ENCODE measurements around the gene BRPF3.

BRPF3 gene

GRCh38 chr6:36249536-36249935 is 53.0 kb downstream of the BRPF3 start:
- H4K8ac ChIP-seq (ENCODE audit: low read depth, low read length), result no peak overlapping the region
- H3K4ac ChIP-seq (ENCODE audit: low read depth, low read length), result no peak overlapping the region
- H2BK15ac ChIP-seq (replicated peaks; ENCODE audit: low read depth), result no peak overlapping the region
- H2BK120ac ChIP-seq (ENCODE audit: low read depth, low read length), result no peak overlapping the region
- no CpG with 5 or more reads among the region's 5 CpGs for WGBS (ENCODE audit: extremely low coverage, insufficient coverage, low lambda C conversion rate)
- H4K5ac ChIP-seq (ENCODE audit: low read length), result no peak overlapping the region
- H3K4me2 ChIP-seq (ENCODE audit: low read length), result no peak overlapping the region
- H3K79me2 ChIP-seq (ENCODE audit: control insufficient read depth, insufficient read depth, low read length), result no peaks in the 10 kb centered on the region
- no peak overlapping the region for H3K18ac ChIP-seq (ENCODE audit: low read length)
- no peak overlapping the region for H3K4me3 ChIP-seq (ENCODE audit: low read length)
- H3K27me3 ChIP-seq (ENCODE audit: insufficient read depth, low read length, poor library complexity), result no peaks in the 10 kb centered on the region
- H2AK5ac ChIP-seq (ENCODE audit: low read length), result no peak overlapping the region
- H3K36me3 ChIP-seq (ENCODE audit: control insufficient read depth, insufficient read depth, low read length), result no peaks in the 10 kb centered on the region
- H3K4me1 ChIP-seq (ENCODE audit: control insufficient read depth, low read depth, low read length), result peaks cover 4% of the 10 kb centered on the region
- DNase-seq, result no peak
- H2BK5ac ChIP-seq (ENCODE audit: low read length), result no peak overlapping the region
- no peak overlapping the region for H3K9ac ChIP-seq (ENCODE audit: low read length)
- H3K56ac ChIP-seq (ENCODE audit: low read length), result no peak overlapping the region
- H3K27ac ChIP-seq (ENCODE audit: low read depth, low read length), result no peak overlapping the region
- H3K79me1 ChIP-seq (ENCODE audit: low read length), result no peaks in the 10 kb centered on the region
- no peak overlapping the region for H3K23ac ChIP-seq (ENCODE audit: low read length)

- Histone ChIP-seq H3K4ac (ENCODE audit: low read depth, low read length) (no peak overlapping the region), H4K5ac (ENCODE audit: low read length) (no peak overlapping the region), H3K79me1 (ENCODE audit: low read length) (no peaks in the 10 kb centered on the region), H3K23ac (ENCODE audit: low read length) (no peak overlapping the region), H3K4me1 (ENCODE audit: control insufficient read depth, low read depth, low read length) (no peaks in the 10 kb centered on the region), H3K79me2 (ENCODE audit: control insufficient read depth, insufficient read depth, low read length) (no peaks in the 10 kb centered on the region), H3K18ac (ENCODE audit: low read length) (no peak overlapping the region), H3K36me3 (ENCODE audit: control insufficient read depth, insufficient read depth, low read length) (no peaks in the 10 kb centered on the region), H2BK5ac (ENCODE audit: low read length) (no peak overlapping the region), H3K4me3 (ENCODE audit: low read length) (no peak overlapping the region), H3K27me3 (ENCODE audit: insufficient read depth, low read length, poor library complexity) (no peaks in the 10 kb centered on the region), H3K27ac (ENCODE audit: low read depth, low read length) (no peak overlapping the region), H2AK5ac (ENCODE audit: low read length) (no peak overlapping the region), H4K8ac (ENCODE audit: low read depth, low read length) (no peak overlapping the region), H3K9ac (ENCODE audit: low read length) (no peak overlapping the region), H3K4me2 (ENCODE audit: low read length) (no peak overlapping the region), H3K56ac (ENCODE audit: low read length) (no peak overlapping the region), H2BK120ac (ENCODE audit: low read depth, low read length) (no peak overlapping the region), H2BK15ac (replicated peaks; ENCODE audit: low read depth) (no peak overlapping the region)
- DNase-seq, result no peak
- WGBS (ENCODE audit: extremely low coverage, insufficient coverage, low lambda C conversion rate), result no CpG with 5 or more reads among the region's 2 CpGs
Observed at GRCh38 chr6:36252005-36252404, 55.5 kb downstream of the BRPF3 start.

GRCh38 chr6:36263390-36264000 is 67.0 kb downstream of the BRPF3 start:
- H3K79me2 ChIP-seq (ENCODE audit: control insufficient read depth, insufficient read depth, low read length), result no peaks in the 10 kb centered on the region
- H3K4me1 ChIP-seq (ENCODE audit: control insufficient read depth, low read depth, low read length), result no peaks in the 10 kb centered on the region
- no peak overlapping the region for H3K27ac ChIP-seq (ENCODE audit: low read depth, low read length)
- H2BK15ac ChIP-seq (replicated peaks; ENCODE audit: low read depth), result no peak overlapping the region
- H4K8ac ChIP-seq (ENCODE audit: low read depth, low read length), result no peak overlapping the region
- no peak overlapping the region for H2BK120ac ChIP-seq (ENCODE audit: low read depth, low read length)
- no CpG with 5 or more reads among the region's 9 CpGs for WGBS (ENCODE audit: extremely low coverage, insufficient coverage, low lambda C conversion rate)
- H3K9ac ChIP-seq (ENCODE audit: low read length), result no peak overlapping the region
- no peak overlapping the region for H3K4me3 ChIP-seq (ENCODE audit: low read length)
- H3K4me2 ChIP-seq (ENCODE audit: low read length), result no peak overlapping the region
- no peak overlapping the region for H2BK5ac ChIP-seq (ENCODE audit: low read length)
- H3K23ac ChIP-seq (ENCODE audit: low read length), result no peak overlapping the region
- no peaks in the 10 kb centered on the region for H3K79me1 ChIP-seq (ENCODE audit: low read length)
- no peak overlapping the region for H2AK5ac ChIP-seq (ENCODE audit: low read length)
- no peak overlapping the region for H3K18ac ChIP-seq (ENCODE audit: low read length)
- no peaks in the 10 kb centered on the region for H3K27me3 ChIP-seq (ENCODE audit: insufficient read depth, low read length, poor library complexity)
- H3K36me3 ChIP-seq (ENCODE audit: control insufficient read depth, insufficient read depth, low read length), result no peaks in the 10 kb centered on the region
- no peak overlapping the region for H3K56ac ChIP-seq (ENCODE audit: low read length)
- H4K5ac ChIP-seq (ENCODE audit: low read length), result no peak overlapping the region
- no peak for DNase-seq
- no peak overlapping the region for H3K4ac ChIP-seq (ENCODE audit: low read depth, low read length)

- Histone ChIP-seq H3K4me3 (ENCODE audit: low read length) (no peak overlapping the region), H3K4me1 (ENCODE audit: control insufficient read depth, low read depth, low read length) (no peaks in the 10 kb centered on the region), H2BK120ac (ENCODE audit: low read depth, low read length) (no peak overlapping the region), H3K23ac (ENCODE audit: low read length) (no peak overlapping the region), H3K79me2 (ENCODE audit: control insufficient read depth, insufficient read depth, low read length) (no peaks in the 10 kb centered on the region), H3K79me1 (ENCODE audit: low read length) (no peaks in the 10 kb centered on the region), H4K5ac (ENCODE audit: low read length) (no peak overlapping the region), H3K9ac (ENCODE audit: low read length) (no peak overlapping the region), H2BK5ac (ENCODE audit: low read length) (no peak overlapping the region), H3K27ac (ENCODE audit: low read depth, low read length) (no peak overlapping the region), H3K18ac (ENCODE audit: low read length) (no peak overlapping the region), H2BK15ac (replicated peaks; ENCODE audit: low read depth) (no peak overlapping the region), H3K36me3 (ENCODE audit: control insufficient read depth, insufficient read depth, low read length) (no peaks in the 10 kb centered on the region), H4K8ac (ENCODE audit: low read depth, low read length) (no peak overlapping the region), H3K4me2 (ENCODE audit: low read length) (no peak overlapping the region), H2AK5ac (ENCODE audit: low read length) (no peak overlapping the region), H3K27me3 (ENCODE audit: insufficient read depth, low read length, poor library complexity) (no peaks in the 10 kb centered on the region), H3K4ac (ENCODE audit: low read depth, low read length) (no peak overlapping the region), H3K56ac (ENCODE audit: low read length) (no peak overlapping the region)
- DNase-seq, result no peak
- no CpG with 5 or more reads among the region's 1 CpG for WGBS (ENCODE audit: extremely low coverage, insufficient coverage, low lambda C conversion rate)
Observed at GRCh38 chr6:36265744-36266143, 69.2 kb downstream of the BRPF3 start.

GRCh38 chr6:36266913-36267644 is 70.5 kb downstream of the BRPF3 start:
- no peaks in the 10 kb centered on the region for H3K36me3 ChIP-seq (ENCODE audit: control insufficient read depth, insufficient read depth, low read length)
- H2BK120ac ChIP-seq (ENCODE audit: low read depth, low read length), result no peak overlapping the region
- no peak overlapping the region for H2BK5ac ChIP-seq (ENCODE audit: low read length)
- no peak overlapping the region for H2BK15ac ChIP-seq (replicated peaks; ENCODE audit: low read depth)
- H3K79me2 ChIP-seq (ENCODE audit: control insufficient read depth, insufficient read depth, low read length), result no peaks in the 10 kb centered on the region
- H3K9ac ChIP-seq (ENCODE audit: low read length), result no peak overlapping the region
- no peak overlapping the region for H2AK5ac ChIP-seq (ENCODE audit: low read length)
- H3K56ac ChIP-seq (ENCODE audit: low read length), result no peak overlapping the region
- H3K27ac ChIP-seq (ENCODE audit: low read depth, low read length), result no peak overlapping the region
- H3K18ac ChIP-seq (ENCODE audit: low read length), result no peak overlapping the region
- H3K4me1 ChIP-seq (ENCODE audit: control insufficient read depth, low read depth, low read length), result no peaks in the 10 kb centered on the region
- no peak overlapping the region for H3K4me2 ChIP-seq (ENCODE audit: low read length)
- H3K27me3 ChIP-seq (ENCODE audit: insufficient read depth, low read length, poor library complexity), result no peaks in the 10 kb centered on the region
- no peak overlapping the region for H4K5ac ChIP-seq (ENCODE audit: low read length)
- H3K4me3 ChIP-seq (ENCODE audit: low read length), result no peak overlapping the region
- no peak overlapping the region for H4K8ac ChIP-seq (ENCODE audit: low read depth, low read length)
- H3K4ac ChIP-seq (ENCODE audit: low read depth, low read length), result no peak overlapping the region
- no peaks in the 10 kb centered on the region for H3K79me1 ChIP-seq (ENCODE audit: low read length)
- no peak for DNase-seq
- no CpG with 5 or more reads among the region's 13 CpGs for WGBS (ENCODE audit: extremely low coverage, insufficient coverage, low lambda C conversion rate)
- no peak overlapping the region for H3K23ac ChIP-seq (ENCODE audit: low read length)
